ENCODE data around the gene LDB2.

Gene LDB2

DNA sequence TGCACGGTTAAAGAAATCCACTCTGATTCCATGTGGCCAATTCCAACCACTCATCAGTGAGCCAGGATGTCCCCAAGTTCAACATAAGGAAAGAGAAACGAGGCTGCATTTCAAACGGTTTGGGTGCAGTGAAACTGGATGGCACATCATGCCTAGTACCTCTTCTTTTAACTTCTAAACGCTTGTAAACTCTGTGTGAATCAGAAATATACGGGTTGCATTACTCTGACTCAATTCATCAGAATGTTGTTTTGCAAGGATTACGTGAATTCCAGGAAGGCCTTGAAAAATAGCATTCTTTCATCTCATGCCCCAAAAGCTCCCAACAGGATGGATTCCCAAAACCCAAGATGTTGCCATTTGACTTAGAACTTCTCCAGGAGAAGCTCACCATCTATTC, 270.4 kb downstream of the LDB2 start:
- no peak for DNase-seq

DNA sequence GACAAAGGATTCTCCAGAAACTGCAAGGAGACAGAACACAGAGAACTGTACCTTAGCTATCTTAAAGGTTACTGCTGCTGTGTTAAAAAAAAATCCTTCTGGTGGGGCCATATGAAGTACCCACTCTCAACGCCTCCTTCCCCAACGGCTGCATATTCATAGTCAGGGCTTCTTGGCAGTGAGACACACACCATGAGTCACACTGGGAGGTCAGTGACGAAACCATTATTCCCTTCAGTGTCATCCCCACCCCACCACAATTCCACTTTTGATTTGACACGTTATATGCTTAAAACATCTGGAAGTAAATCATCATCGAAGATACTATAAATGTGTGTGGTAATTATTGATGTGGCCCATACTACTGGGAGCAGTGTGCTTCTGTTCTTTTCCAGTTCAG, 271.5 kb downstream of the LDB2 start:
- DNase-seq = no peak

DNA sequence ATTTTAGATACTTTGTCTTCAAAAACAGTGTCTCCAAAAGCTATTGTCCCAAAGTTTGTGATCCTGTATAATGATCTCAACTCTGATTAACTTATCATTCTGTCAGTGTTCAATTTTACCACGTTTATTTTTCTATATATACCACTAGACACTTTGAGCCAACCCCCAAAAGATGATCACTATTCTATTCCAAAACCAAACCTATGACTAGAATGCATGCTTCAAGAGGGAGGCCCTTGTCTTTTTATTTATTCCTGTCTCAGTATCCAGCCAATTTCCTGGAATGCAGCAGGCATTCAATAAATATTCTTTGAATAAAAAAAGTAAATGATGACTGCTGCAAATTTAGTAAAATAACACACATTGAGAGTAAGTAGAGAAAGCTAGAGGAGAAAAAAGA, 275.6 kb downstream of the LDB2 start:
- no peak for DNase-seq

DNA sequence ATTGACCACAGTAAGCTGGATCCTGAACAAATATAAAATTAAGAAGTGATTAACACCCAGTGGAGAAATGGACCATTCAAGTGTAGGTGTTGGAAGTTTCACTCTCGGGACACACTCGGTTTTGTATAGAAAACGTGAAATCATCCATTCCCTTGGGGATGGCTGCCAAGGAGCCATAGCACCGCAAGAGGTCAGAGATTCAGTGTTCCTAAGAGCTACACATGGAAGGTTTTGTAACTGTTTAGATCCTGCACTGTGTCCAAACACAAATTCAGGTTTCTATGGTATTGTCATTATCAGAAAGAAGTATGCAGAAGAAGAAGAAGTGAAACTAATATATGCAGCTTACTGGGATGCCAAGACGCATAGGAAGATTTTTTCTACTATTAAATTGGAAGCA, 281.0 kb downstream of the LDB2 start:
- DNase-seq = no peak

DNA sequence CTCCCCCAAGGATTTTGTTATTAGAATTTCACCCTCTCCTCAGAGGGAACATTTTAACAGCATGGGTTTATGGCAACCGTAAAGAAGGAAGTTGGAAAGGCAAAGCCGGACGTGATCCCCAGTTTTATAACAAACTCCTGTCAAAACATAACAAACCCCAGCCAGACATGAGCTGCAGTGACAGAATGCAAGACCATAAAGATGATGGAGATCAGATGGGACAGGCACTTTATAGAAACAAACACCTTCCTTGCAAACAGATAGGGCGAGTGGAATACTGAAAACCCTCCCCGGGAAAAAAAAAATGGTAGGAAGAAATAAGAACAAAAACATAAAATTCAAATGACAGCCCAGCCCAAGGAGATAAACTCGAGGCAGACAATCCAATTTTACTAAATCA, 281.4 kb downstream of the LDB2 start:
- no peak for DNase-seq

DNA sequence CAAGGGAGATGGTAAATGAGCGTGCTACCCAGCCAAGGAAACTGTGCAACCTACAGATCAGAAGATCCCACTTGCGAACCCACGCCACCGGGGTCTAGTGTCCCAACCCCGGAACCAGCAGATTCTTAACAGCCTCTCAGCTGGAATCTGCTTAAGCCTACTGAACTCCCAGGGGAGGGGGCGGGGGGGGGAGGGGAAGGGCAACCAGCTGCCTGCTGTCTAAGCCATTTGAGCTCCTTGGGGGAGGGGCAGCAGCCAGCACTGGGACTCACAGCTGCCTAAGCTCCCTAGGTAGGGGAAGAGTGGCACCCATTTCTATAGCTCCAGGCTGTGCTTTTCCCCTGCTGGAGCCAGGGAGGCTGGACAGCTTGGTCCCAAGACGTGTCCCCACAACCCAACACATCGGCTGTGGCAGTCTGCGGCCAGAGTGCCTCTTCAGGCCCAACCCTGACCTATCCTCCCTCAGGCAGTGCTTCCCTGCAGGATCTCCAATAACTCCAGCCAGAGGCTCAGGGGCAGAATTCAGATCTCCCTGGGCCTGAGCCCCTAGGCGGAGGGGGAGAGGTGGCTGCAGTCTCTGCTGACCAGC, 289.2 kb downstream of the LDB2 start:
- DNase-seq = no peak

DNA sequence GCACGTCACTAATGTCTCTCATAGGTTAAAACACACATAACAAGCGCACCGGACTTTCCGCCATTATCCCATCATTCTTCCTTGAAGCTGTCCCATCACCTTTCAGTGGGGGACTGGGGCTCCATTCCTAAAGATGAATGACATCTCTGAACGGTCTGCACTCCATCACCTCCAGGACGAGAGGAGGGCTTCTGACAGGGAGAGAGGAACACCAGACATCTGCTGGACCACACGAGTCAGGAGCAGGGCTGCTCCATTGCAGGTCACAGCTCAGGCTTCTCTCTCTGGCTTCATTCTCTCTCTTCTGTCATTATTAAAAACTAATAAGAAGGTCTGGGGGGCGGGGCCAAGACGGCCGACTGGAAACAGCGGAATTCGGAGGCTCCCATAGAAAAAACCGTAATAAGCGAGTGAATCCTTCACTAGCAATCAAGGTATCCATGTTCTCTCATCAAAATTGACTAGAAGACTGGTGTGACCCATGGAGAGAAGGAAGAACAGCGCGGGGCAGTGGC, 289.8 kb downstream of the LDB2 start:
- DNase-seq = no peak

DNA sequence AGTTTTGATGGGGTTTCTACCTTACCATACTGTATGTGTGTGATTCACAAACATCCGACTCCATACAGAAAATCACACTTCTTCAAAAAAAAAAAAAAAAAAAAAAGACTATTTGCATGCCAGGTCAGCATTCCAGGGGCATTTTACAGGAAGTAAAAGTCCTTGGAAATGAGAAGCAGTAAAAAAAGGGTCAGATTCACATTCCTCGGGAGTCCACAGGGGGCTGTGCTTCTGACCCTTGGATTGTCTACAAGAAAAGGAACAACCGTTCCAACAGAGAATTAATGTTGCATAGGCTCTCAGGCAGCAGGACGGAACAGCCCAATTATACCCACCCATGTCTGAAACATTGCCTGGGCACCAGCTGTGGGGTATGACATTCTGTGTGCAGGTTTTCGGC, 290.3 kb downstream of the LDB2 start:
- no peak for DNase-seq

DNA sequence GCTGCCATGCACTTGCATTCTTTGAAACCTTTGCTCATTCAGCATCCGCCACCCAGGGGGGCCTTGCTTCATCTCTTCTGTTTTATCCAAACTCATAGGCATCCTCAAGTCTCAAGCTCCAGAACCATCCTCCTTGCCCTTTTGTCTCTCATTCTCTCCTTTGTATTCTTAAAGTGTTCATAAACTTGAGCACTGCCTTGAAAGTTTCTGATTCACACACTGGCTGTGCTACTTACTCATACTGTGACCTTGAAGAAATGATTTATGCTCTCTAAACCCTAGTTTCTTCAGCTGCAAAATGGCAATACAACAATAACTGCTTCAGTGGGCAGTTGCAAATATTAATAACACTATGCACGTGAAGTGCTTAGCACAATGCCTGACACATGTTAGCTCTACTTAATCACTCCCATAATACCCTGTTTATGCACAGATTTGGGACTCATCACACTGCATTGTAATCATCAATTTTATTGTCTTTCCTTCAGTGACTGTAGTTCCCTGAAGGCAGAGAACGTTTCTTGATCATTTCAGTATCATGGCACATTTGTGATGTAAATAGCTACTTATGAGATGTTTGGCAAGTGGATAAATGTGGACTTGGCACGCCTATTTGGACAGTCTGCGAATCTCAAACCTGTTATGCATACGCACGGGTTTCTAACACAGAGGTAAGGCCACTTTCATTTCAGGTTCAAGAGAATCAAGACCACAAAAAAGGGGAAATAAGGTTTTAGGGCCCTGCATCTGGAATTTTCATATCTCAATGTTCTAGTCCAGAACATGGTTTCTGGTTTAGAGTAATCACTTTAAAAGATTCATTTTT, 291.0 kb downstream of the LDB2 start:
- DNase-seq = no peak

DNA sequence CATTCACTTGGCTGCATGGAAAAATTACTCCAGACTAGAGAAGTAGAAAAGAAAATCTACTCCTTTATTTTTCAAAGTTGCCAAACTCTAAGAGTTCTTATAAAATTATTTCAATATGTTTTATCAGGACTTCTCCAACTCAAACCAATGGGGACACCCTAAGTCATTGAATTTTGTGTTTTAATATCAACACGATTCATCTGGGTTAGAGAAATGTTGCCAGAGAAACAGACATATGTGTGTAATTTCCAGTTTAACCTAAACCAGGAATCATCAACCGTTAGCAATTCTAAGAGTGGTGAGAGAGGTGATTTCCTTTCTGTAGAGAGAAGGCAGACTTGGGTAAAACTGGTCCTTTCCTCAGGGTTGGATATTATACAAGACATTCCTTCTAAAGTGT, 291.8 kb downstream of the LDB2 start:
- DNase-seq = no peak

DNA sequence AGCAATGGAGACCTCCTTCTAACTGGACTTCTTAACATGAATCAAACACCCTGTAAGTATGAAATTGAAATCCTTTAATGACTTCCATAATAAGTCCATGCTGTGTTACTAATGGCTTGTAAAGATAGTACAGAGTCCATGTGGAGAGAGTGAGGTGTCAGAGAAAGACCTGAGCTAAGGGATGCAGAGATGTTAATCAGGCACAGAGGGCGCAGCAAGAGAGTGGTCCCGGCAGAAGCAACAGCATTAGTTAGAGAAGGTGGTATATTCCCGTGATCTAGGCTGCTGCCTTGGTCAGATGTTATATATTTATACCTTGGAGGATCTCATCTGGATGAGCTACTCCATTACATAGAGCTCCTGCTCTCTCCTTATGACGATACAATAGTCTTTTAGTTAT, 295.3 kb downstream of the LDB2 start:
- DNase-seq = no peak

DNA sequence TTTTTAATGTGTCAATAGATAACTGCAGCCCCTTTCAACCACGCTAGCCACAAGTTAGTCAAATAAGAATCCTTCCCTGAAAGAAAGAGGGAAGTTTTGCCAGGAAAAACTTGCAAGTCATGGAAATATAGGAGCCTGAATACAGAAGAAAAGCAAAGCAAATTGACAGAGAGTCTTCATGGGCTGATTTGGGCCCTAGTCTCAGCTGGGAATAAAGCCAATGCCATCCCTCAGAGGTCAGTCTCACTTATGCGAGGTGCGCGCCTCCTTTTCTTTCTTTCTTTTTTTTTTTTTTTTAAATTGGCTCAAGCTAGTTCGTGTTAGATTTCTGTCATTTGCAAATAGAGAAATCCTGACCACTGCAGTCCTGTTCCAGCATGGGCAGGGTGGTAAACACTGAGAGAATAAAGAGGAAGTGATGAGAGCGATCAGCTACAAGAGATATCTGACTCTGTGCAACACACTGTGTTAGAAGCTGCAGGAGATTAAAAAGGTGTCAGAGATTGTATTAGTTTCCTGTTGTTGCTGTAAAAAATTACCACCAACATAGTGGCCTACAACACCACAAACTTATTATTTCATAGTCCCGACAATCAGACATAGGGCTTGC, 299.7 kb downstream of the LDB2 start:
- no peak for DNase-seq

DNA sequence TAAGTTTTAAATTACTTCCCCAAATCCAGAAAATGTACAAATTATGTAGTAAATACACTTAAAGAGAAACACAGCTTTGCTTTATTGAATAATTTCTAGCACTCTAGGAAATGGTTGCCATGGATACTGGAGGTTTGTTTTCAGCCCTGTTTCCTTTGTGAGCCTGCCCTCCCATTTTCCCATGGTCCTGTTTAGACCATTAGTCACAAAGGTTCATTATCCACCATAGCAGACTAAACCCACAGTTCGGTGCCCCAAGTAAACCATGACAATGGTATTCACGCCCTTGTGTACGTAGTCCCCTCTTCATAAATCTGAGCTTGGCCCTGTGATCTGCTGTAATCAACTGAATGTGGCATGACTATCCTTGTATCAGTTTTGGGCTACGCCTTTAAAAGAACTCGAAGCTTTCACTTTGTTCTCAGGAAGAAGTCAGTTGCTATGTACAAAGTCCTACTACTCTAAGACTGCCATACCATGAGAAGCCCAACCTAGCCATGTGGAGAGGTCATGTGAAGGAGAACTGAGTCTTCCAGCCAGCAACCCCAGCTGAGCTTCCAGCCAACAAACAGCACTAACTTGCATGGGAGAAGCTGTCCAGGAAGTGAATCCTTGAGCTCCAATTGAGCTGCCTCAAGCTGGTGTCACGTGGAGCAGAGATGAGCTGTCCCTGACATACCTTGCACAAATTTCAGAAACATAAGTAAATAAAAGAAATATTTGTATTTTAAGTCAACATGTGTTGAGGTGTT, 300.4 kb downstream of the LDB2 start:
- DNase-seq = no peak

DNA sequence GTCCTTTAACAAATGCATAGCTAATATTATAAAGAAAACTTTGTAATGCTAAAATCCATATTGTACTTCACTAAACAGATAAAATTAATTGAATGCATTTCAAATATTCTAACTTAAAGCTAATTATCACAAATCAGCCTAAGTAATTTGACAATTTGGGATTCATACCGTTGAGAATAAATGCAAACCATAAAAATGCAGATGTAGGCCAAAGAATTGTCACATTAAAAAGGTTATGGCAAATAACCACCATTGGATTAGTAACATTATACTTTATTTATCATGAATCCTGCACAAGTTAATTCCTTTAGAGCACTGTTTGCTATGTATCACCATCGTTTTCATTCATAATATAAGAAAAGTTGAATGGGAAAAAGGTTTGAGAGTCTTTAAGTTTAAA, 301.0 kb downstream of the LDB2 start:
- no peak for DNase-seq

DNA sequence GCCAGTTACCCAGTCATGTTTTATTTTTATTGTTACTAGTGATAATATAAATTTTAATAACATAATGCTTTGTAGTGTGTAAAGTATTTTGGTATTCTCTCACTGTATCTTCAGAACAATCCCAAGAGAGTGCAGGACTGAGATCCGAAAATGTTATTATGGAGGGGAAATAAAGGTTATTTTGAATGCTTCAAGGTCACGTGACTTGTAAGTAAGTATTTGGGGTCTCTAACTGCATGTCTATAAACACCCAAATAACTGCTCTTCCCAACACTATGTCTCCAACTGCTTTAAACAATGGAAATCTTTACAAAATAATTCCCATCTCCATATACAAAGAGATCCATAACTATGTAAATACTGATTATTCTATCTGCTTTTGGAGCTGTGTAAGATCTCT, 302.2 kb downstream of the LDB2 start:
- no peak for DNase-seq

DNA sequence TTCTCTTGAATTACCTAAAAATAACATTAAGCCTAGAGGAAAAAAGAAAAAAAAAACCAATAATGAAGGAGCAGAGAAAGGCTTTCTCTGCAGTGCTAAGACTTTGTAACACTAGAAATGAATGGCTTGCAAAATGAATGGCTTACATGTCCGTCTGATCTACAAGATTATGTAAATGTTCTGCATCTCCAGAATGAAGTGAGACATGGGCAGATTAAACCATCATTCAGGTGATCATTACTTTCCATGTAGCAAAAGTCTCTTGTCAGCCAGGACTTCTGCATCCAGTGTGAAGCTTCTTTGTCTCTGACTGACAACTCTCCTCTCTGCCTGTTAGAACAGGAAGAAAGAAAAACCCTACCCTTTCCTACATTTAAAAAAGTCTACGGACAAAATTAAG, 304.3 kb downstream of the LDB2 start:
- no peak for DNase-seq

DNA sequence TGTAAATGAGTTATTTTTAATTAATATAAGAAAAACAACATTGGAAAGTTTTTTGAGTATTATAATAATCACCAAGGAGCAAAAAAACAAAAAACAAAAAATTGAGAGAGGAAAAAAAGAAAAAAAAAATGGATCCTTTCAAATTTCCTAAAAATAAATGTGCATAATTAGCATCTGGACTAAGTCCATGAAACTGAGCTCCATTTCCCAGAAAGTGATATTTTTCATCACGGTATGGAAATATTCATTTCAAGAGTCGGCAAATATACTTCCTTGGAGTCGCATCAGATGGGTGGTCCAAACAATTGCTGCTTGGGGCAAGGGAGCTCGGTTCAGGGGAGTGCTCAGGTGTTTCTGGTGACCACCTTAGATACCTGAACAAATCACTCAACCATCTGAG, 305.1 kb downstream of the LDB2 start:
- no peak for DNase-seq

DNA sequence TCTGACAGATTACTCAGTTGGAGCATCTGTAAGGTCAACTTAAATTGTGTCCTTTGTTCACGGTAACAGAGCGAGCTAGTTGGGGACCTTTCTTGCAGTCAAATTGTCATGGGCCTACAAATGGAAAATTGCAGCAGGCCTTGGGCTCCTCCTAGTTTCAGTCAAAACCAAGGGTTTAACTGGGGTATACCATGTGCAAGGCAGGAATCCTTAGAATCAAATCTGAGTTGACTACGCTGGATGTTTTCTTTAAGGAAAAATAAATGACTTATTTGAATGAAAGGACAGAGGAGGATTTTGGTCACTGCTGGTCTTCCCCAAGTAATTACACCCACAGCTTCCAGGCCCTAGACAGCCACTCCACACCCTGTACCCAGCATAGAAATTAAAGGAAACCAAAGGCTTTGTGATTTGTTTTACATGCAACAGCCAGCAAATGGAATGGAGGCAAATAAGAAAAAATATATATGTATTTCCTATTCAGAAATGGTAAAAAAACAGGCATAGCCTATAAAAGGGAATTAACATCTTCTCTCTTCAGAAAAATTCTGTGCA, 307.1 kb downstream of the LDB2 start:
- DNase-seq = no peak

DNA sequence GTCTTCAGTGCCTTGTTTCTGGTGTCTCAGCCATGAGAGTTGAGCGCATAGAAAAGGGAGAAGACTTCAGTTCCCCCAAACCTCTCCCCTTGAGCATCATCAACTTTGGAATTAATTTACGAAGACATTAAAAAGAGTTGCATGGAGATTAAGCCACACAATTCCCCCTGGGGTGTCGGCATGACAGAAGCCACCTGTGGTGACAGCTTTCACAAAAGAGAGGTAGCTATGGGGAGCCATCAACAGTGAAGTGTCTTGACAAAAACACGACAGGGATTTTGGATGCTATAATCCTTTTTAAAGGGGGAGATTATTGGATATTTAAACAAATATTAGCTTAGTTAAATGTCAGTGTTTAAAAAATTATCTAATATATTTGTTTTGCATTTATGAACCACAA, 307.6 kb downstream of the LDB2 start:
- DNase-seq = no peak

DNA sequence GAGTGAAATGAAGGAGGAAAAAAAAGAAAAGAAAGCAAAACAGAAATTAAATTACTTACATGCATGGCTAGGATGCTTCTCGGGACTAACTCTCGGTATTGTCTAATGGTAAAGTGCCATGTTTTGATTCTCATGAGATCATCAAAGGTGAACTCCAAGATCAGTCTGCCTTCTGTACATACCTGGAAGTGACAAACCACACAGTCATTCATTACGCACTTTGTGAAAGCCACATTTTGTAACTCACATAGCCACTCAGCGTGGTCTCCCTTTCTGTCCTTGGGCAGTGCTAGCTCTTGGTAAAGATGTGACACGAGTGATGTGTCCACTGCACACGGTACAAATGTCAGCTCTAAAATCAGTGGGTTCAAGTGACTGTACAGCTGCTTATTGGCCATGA, 309.8 kb downstream of the LDB2 start:
- DNase-seq = no peak

DNA sequence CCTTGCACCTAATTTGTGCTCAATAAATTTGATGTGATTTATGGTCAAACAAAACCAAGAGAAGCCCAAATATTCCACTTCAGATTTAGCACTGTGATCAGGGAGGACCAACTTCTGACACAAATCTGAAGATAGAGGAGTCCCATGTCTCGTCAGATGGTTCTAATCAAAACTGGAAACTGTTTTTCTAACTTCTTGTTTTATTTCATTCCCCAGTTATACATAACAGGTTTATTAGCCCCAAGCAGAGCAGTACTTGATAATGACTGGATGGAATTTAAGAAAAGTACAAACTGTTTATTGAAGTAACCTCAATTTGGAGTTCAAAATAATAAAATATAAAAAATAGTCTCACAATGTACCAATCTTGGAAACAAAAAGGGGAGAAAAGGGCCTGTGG, 310.3 kb downstream of the LDB2 start:
- no peak for DNase-seq

DNA sequence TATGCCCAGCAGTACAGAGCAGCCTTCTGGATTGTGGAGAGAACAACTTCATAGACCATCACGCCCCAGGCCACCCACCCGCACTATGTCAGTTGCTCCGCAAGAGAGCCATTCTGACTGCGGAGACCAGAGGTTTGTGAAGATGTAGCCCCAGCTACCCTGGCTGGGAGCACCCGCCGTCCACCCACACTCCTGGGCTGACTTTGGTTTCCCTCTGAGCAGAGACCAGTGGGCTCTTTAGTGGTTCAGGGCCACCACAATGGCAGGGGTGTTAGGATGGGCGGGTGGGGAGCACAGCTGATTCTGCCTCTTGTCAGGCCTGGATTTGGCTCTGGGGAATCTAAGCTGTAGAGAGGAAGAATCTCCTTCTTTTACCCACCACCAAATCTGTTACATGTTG, 313.4 kb downstream of the LDB2 start:
- DNase-seq = no peak

DNA sequence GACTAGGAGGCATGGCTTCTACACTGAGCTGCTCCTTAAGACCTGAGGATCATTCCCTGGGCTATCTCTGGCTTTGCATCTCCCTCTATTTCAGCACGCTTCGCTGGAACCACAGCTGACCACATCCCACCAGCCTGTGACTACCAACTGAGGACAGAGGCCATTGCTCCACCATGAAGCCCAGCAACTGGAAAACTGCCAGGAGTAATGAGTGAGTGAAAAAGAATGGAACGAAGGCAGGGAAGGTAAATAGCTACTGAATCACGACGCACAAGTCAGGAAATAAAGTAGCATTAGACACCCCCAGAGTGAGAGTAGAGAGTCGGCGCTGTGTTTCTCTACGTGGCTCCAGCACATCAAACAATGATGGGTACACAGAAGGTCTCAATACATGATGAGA, 314.7 kb downstream of the LDB2 start:
- no peak for DNase-seq

Measured in NCI-H2081 treated with DMSO at 0.1 percent for 48 hours (cell line).